Activated naive CD8-positive, alpha-beta T cell treated with anti-CD3 and anti-CD28 coated beads for 36 hours (primary cell): ENCODE results near the gene FRZB. TPM values are rescaled to one million over a fixed set of nuclear protein-coding genes. Genes with fewer than 3 reads are reported as not detected.

Experiments used
- DNase-seq: peaks from one replicate; pipeline ENCODE4 v3.0.0; 2021
- H3K27ac Mint-ChIP-seq: one replicate; pipeline ENCODE4 v1.8.0; 2022; ENCODE audit warnings: mild to moderate bottlenecking, moderate library complexity, mixed read lengths
- H3K27me3 Mint-ChIP-seq: one replicate; pipeline ENCODE4 v1.8.0; 2022; ENCODE audit warnings: mild to moderate bottlenecking, mixed read lengths
- H3K36me3 Mint-ChIP-seq: one replicate; pipeline ENCODE4 v1.8.0; 2021; ENCODE audit warnings: mild to moderate bottlenecking, mixed read lengths
- H3K4me1 Mint-ChIP-seq: one replicate; pipeline ENCODE4 v1.8.0; 2021; ENCODE audit warnings: mixed read lengths
- H3K4me3 Mint-ChIP-seq: one replicate; pipeline ENCODE4 v1.8.0; 2022; ENCODE audit warnings: mild to moderate bottlenecking, moderate library complexity, mixed read lengths
- H3K9me3 Mint-ChIP-seq: one replicate; pipeline ENCODE4 v1.8.0; 2022; ENCODE audit warnings: mixed read lengths
- total RNA-seq, 2 experiments: library from RNA; stranded (reverse); gene quantifications; one replicate each; pipeline ENCODE4 v1.2.3, GENCODE V29; 2021

FRZB gene
- total RNA-seq, 2 experiments from 2014 or later = not detected

DNA sequence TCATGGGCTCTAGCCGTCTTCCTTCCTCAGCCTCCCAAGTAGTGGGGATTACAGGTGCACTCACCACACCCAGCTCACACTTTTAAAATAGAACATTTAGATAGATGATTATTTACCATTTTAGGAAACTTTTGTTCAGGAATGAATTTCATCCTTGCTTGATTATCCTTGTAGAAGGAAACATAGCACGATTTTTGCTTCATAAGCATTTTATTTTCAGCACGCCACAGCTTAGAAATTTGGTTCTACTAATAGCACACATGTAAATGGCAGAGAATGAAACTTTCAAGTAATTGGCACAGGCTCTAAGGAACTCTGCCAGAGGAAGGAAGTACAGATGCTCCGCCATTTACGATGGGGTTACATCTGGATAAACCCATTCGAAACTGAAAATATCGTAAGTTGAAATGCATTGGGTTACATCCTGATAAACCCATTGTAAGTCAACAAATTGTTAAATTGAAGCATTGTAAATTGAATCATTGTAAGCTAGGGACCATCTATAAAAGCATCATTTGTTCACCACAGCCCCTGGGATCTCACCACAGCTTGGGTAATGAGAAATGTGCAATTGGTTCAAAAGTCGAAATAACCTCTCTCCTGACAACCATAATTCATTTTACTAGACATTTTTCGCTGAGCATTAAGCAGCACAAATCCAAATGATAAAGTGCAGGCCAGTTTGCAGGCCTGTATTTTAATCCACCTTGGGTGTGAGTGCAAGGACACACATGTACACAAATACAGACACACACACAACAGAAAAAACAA is 33.2 kb downstream of the FRZB start:
- H3K4me1 Mint-ChIP-seq = no peaks in the 10 kb centered on the region
- H3K9me3 Mint-ChIP-seq = no peaks in the 10 kb centered on the region
- H3K36me3 Mint-ChIP-seq = no peaks in the 10 kb centered on the region
- H3K4me3 Mint-ChIP-seq = no peak overlapping the region
- DNase-seq = no peak
- H3K27me3 Mint-ChIP-seq = peaks cover 24% of the 10 kb centered on the region
- H3K27ac Mint-ChIP-seq = no peak overlapping the region

DNA sequence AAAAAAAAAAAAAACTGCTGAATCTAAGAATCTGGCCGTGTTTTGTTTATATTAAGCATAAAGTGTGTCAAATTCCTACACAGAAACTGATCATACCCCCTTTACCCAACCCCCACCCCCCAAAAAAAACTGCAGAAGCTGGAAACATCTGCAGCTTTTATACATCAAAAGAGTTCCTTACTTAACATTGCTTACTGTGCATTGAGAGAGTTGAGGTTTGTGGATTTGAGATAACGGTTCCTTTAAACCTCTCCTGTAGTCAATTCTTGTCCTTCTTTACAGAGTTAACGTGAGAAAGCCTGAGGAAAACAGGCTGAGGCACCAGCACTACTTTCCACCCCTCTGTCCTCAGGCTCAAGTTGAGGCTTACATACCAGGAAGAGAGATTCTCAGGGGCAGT is 34.5 kb downstream of the FRZB start:
- DNase-seq = no peak
- H3K4me1 Mint-ChIP-seq = no peaks in the 10 kb centered on the region
- peaks cover 20% of the 10 kb centered on the region for H3K27me3 Mint-ChIP-seq
- no peak overlapping the region for H3K27ac Mint-ChIP-seq
- no peaks in the 10 kb centered on the region for H3K9me3 Mint-ChIP-seq
- H3K36me3 Mint-ChIP-seq = no peaks in the 10 kb centered on the region
- no peak overlapping the region for H3K4me3 Mint-ChIP-seq

DNA sequence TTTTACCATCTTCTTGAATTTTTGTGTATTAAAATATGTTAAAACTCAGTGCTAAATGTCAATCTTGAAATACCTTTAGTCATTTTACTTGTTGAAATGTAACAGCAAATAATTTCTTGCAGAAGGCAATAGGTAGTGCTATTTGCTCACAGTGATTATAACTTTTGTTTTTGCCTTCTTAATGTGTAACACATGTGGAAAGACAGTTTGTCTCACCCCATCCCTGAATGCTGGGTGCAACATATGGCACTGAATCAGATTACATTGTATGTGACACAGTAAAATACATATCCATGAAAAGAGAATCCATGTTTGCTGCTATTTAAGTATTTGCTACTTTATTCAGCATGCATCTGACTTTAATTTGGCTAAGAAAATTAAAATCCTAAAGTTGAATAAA is 35.3 kb downstream of the FRZB start:
- no peaks in the 10 kb centered on the region for H3K4me1 Mint-ChIP-seq
- no peaks in the 10 kb centered on the region for H3K36me3 Mint-ChIP-seq
- no peak for DNase-seq
- H3K4me3 Mint-ChIP-seq = no peak overlapping the region
- H3K9me3 Mint-ChIP-seq = no peaks in the 10 kb centered on the region
- peaks cover 20% of the 10 kb centered on the region for H3K27me3 Mint-ChIP-seq
- no peak overlapping the region for H3K27ac Mint-ChIP-seq

DNA sequence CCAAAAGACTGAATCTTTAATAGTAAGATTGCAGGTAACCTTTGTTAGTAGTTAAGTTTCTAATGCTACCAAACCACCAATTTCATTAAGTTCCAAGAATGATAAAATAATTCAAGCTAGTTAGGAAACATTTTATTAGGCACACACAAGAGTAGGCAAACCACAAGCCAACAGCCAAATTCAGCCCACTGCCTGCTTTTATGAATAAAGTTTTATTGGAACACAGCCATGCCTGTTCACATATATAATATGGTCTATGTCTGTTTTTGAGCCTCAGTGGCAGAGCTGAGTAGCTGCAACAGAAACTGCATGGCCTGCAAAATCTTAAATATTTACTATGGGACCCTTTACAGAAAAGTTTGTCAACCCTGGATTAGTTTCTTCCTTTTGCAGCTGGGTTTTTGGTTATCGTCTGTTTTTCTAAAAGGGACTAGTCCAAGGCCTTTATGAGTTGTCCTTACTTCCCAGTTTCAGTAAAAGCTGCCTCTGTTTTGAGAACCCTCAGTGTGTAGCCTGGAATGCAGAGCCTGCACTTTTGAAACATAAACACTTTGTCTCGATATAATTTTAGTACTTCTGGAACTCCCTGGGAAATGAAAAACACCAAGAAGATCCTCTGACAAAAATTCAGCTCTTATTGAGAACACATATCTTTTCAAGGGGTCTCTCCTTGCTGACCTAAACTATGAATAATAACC is 39.1 kb downstream of the FRZB start:
- no peak overlapping the region for H3K4me3 Mint-ChIP-seq
- no peak for DNase-seq
- H3K9me3 Mint-ChIP-seq = no peaks in the 10 kb centered on the region
- no peaks in the 10 kb centered on the region for H3K4me1 Mint-ChIP-seq
- H3K27me3 Mint-ChIP-seq = peaks cover 14% of the 10 kb centered on the region
- no peaks in the 10 kb centered on the region for H3K36me3 Mint-ChIP-seq
- no peak overlapping the region for H3K27ac Mint-ChIP-seq

DNA sequence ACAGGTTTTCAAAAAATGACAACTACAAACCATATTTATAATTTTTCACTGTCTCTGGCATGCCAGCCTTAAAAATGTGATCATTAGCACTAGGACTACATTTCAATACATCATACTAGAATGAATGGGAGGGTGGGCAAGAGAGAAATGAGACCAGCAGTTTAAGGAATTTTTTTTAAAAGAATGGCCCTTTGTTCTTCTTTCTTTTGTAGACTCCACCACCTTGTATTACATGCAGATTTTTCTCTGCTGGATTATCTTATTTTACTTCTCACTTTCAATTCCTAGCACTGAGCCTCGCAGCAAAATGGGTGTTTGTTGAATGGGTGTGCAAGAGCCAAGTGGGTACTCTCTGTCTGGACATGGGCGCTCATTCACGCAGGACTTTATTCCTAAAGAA is 39.9 kb downstream of the FRZB start:
- Mint-ChIP-seq H3K9me3 (no peaks in the 10 kb centered on the region), H3K4me3 (no peak overlapping the region), H3K27ac (no peak overlapping the region), H3K4me1 (no peaks in the 10 kb centered on the region), H3K27me3 (peaks cover 16% of the 10 kb centered on the region), H3K36me3 (no peaks in the 10 kb centered on the region)
- no peak for DNase-seq

DNA sequence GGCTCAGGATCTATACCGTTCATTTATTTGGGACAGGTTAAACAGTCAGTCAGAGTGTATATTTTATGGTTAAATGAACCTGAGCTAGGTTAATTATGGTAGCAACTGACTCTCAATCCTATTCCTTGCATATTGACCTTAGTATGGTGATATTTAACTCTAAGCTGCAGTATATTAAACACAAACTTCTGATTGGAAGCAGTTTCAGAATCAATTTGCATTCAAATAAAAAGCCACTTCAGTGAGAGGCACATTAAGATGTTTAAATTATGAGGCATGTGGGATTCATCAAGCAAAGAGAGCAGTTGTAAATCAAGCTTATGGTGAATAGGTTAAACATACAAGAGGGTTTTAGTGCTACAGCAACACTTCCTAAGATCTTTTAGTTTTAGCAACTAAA is 40.4 kb downstream of the FRZB start:
- H3K27me3 Mint-ChIP-seq = peaks cover 18% of the 10 kb centered on the region
- no peak for DNase-seq
- H3K9me3 Mint-ChIP-seq = no peaks in the 10 kb centered on the region
- no peaks in the 10 kb centered on the region for H3K4me1 Mint-ChIP-seq
- no peak overlapping the region for H3K4me3 Mint-ChIP-seq
- no peak overlapping the region for H3K27ac Mint-ChIP-seq
- H3K36me3 Mint-ChIP-seq = no peaks in the 10 kb centered on the region

DNA sequence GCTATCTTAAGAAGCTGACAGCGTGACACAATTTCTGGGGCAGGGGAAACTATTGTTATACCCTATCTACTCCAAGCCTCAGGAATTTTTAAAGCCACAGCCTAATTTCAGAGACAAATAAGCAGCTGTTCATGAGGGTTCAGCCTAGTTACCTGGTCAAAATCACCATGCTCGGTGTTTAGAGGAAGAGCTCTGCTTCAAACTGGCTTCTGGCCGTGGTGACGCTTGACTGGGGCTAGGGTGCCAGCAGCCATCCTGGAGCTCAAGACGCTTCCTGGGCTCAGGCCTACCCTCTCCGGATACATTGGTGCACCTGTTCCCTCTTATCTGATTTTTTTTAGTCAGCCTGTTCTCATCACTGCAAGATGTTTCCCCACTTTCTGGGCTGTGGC is 41.7 kb downstream of the FRZB start:
- no peak overlapping the region for H3K4me3 Mint-ChIP-seq
- no peak for DNase-seq
- H3K4me1 Mint-ChIP-seq = no peaks in the 10 kb centered on the region
- no peak overlapping the region for H3K27ac Mint-ChIP-seq
- H3K36me3 Mint-ChIP-seq = no peaks in the 10 kb centered on the region
- no peaks in the 10 kb centered on the region for H3K9me3 Mint-ChIP-seq
- H3K27me3 Mint-ChIP-seq = peaks cover 17% of the 10 kb centered on the region

DNA sequence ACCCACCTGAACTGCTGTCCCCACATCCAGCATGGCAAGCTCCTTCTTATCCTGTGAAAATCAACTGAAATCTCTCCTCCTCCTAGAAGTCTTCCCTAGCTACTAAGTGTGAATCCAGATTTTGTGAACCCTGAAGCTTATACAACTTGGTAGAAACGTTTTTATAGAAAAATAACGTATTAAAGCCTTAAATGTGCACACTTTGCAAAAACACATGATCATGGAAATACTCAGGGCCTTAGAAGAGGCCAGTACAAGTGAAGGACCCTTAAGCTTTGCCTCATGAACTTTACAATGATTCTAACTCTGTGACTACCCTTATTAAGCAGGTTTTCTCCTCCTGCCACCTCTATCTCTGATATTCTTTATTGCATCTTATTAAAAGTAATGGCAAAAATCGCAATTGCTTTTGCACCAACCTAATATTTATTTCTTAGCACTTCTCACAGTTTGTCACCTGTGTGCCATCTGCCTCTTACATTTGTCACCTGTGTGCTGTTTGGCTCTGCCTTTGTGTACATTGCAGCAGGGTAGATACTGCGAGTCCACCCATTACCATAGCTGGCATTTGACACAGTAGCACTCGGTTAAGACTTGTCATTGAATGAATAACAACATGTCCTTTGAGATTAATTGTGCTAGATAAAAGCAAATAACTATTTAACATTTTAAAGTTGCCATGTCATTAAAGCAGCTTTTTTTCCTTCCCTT is 42.2 kb downstream of the FRZB start:
- no peaks in the 10 kb centered on the region for H3K36me3 Mint-ChIP-seq
- H3K9me3 Mint-ChIP-seq = no peaks in the 10 kb centered on the region
- no peak overlapping the region for H3K4me3 Mint-ChIP-seq
- H3K4me1 Mint-ChIP-seq = no peaks in the 10 kb centered on the region
- H3K27me3 Mint-ChIP-seq = peaks cover 11% of the 10 kb centered on the region
- DNase-seq = no peak
- no peak overlapping the region for H3K27ac Mint-ChIP-seq

DNA sequence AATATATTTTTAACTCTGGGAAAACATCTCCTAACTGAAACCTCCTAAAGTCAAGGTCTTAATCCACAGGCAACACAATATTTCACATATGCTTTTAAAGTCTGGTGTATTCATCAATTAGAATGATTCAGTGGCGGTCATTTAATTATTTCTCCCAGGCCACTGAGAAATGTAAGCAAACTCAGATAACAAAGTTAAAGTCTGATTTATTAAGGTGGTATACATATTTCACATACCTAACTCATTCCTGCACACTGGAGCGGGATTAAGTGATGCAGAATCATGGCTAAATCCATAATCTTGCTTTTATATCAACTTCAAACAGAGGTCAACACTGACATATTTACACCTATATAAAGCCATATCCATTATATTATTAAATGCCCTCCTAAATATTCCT is 43.7 kb downstream of the FRZB start:
- no peak for DNase-seq
- Mint-ChIP-seq H3K4me3 (no peak overlapping the region), H3K36me3 (no peaks in the 10 kb centered on the region), H3K27ac (no peak overlapping the region), H3K9me3 (no peaks in the 10 kb centered on the region), H3K4me1 (no peaks in the 10 kb centered on the region), H3K27me3 (peaks cover 11% of the 10 kb centered on the region)

DNA sequence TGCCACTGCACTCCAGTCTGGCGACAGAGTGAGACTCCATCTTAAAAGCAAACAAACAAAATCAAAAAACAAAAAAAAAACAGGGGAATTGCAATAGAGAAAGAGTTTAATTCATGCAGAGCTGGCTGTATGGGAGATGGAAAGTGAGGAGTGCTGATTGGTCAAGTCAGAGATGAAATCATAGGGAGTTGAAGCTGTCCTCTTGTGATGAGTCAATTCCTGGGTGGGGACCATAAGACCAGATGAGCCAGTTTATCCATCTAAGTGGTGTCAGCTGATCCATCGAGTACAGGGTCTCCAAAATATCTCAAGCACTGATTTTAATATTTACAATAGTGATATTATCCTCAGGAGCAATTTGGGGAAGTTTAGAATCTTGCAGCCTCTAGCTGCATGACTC is 45.3 kb downstream of the FRZB start:
- H3K27me3 Mint-ChIP-seq = peaks cover 11% of the 10 kb centered on the region
- no peak overlapping the region for H3K27ac Mint-ChIP-seq
- H3K4me1 Mint-ChIP-seq = no peaks in the 10 kb centered on the region
- no peak for DNase-seq
- no peak overlapping the region for H3K4me3 Mint-ChIP-seq
- no peaks in the 10 kb centered on the region for H3K9me3 Mint-ChIP-seq
- no peaks in the 10 kb centered on the region for H3K36me3 Mint-ChIP-seq

DNA sequence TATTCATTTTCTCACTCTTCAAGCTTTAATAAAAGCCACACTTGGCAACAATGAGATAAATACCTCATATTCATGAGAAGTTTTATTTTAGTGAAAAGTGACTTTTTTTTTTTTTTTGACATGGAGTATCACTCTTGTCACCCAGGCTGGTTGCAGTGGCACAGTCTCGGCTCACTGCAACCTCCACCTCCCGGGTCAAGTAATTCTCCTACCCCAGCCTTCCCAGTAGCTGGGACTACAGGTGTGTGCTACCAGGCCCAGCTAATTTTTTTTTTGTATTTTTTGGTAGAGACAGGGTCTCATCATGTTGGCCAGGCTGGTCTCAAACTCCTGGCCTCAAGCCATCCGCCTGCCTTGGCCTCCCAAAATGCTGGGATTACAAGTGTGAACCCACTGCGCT is 47.0 kb downstream of the FRZB start:
- Mint-ChIP-seq H3K4me1 (no peaks in the 10 kb centered on the region), H3K4me3 (no peak overlapping the region), H3K36me3 (no peaks in the 10 kb centered on the region)

DNA sequence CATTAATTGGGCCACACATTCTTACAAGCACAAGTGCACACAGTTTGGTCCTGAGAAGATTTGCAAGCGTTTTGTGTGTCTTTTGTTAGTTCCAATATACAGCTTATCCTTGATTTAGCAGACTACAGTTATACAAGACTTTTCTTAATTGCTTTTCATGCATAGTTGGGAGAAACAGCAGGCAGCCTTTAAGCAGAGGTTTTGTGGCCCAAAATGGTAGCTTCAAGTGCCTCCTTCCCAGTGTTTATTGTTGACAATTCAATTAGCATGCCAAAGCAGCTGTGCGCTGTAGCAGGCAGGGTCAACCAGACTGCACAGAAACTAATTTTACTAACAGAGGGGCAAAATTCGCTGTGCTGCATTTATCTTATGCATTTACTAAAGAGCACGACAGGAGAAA is 47.5 kb downstream of the FRZB start:
- DNase-seq = no peak
- H3K36me3 Mint-ChIP-seq = no peaks in the 10 kb centered on the region
- H3K27me3 Mint-ChIP-seq = peaks cover 14% of the 10 kb centered on the region

More for the DNA sequence above, 47.0 kb downstream of the FRZB start:
- H3K27me3 Mint-ChIP-seq = peaks cover 11% of the 10 kb centered on the region
- no peaks in the 10 kb centered on the region for H3K9me3 Mint-ChIP-seq
- no peak overlapping the region for H3K27ac Mint-ChIP-seq
- no peak for DNase-seq

DNA sequence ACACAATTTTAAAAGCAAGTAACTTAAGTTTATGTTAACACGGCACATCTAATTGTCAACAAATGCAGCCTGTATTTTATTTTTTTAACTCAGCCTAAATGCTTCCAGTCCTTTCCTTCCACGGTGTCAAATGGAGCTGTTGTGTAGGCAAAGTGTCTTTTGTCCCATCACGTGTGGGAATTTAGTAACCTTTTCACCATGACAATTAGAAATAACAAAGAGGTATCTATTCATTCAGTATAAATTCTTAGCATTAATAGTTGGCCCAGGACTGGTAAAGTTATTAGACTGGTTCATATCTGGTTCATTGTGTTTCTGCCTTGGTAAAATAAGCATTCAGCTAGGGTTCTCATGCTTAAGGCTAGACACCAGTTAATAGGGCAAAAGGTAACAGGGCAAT is 47.9 kb downstream of the FRZB start:
- Mint-ChIP-seq H3K4me3 (no peak overlapping the region), H3K4me1 (no peaks in the 10 kb centered on the region), H3K27ac (no peak overlapping the region), H3K27me3 (peaks cover 12% of the 10 kb centered on the region), H3K36me3 (no peaks in the 10 kb centered on the region), H3K9me3 (no peaks in the 10 kb centered on the region)
- no peak for DNase-seq

More for the DNA sequence above, 47.5 kb downstream of the FRZB start:
- no peaks in the 10 kb centered on the region for H3K4me1 Mint-ChIP-seq
- no peak overlapping the region for H3K4me3 Mint-ChIP-seq
- no peaks in the 10 kb centered on the region for H3K9me3 Mint-ChIP-seq
- H3K27ac Mint-ChIP-seq = no peak overlapping the region

DNA sequence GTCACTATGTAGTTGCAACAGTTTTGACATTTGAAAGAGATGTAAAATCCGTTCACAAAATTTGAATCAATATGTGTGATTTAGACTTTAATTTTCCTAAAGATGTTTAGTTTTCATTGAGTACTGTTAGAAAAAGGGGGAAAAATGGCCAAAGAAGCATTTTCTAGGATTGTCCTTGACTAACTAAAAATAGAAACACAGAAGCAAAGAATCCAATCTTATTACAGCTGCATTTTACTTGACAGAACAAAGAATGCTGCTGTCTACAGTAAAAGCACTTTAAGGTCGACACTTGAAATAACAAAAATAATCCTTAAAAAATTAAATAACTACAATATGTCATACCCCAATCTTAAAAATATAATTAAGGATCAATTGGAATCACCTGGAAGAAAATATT is 48.9 kb downstream of the FRZB start:
- Mint-ChIP-seq H3K4me1 (no peaks in the 10 kb centered on the region), H3K9me3 (no peaks in the 10 kb centered on the region), H3K4me3 (no peak overlapping the region), H3K27me3 (peaks cover 12% of the 10 kb centered on the region), H3K27ac (no peak overlapping the region), H3K36me3 (no peaks in the 10 kb centered on the region)
- no peak for DNase-seq

DNA sequence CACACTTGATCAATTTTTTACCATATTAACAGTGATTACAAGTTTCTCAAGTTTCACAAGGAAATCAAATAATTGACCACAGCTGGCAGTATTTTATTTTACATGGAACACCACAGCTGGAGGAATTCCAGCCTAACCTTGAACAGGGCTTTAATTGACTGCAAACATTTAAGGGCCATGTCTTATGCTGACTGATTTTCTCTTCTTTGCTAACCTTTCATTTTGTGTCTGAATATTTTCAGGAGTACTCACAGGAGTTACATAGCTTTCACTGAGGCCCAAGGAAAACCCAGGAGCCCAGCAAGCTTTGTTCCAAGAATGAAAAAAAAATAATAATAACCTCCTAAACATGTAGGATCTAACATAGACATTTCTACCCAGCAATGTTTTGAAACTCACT is 49.6 kb downstream of the FRZB start:
- no peaks in the 10 kb centered on the region for H3K4me1 Mint-ChIP-seq

More for the DNA sequence above, 49.6 kb downstream of the FRZB start:
- H3K9me3 Mint-ChIP-seq = no peaks in the 10 kb centered on the region
- peaks cover 13% of the 10 kb centered on the region for H3K27me3 Mint-ChIP-seq
- H3K36me3 Mint-ChIP-seq = no peaks in the 10 kb centered on the region
- no peak for DNase-seq
- H3K4me3 Mint-ChIP-seq = no peak overlapping the region
- H3K27ac Mint-ChIP-seq = no peak overlapping the region
